Measurements from ENCODE around the gene DGUOK. TPM values are rescaled to one million over a fixed set of nuclear protein-coding genes. Genes with fewer than 3 reads are reported as not detected.

Gene DGUOK
- total RNA-seq, 1 experiment from 2014 or later, result 100 TPM

- no peak overlapping the region for H3K9ac ChIP-seq (ENCODE audit: low read length)
- H3K9me2 ChIP-seq (ENCODE audit: insufficient read depth), result no peaks in the 10 kb centered on the region
- no peaks in the 10 kb centered on the region for H3K27me3 ChIP-seq (ENCODE audit: insufficient read depth, low read length)
- H3K79me2 ChIP-seq (ENCODE audit: insufficient read depth, low read length), result peaks cover 51% of the 10 kb centered on the region
- TF ChIP-seq RAD21 (IDR thresholded peaks at IDR 0.05; ENCODE audit: low read depth), result no peak
- no peak for TF ChIP-seq SP1 (IDR thresholded peaks at IDR 0.05; ENCODE audit: low read depth)
- TF ChIP-seq CEBPB (IDR thresholded peaks at IDR 0.05; ENCODE audit: low read depth), result no peak
- TF ChIP-seq TCF7L2 (IDR thresholded peaks at IDR 0.05; ENCODE audit: borderline replicate concordance, extremely low read depth, insufficient read depth, insufficient read length), result no peak
- TF ChIP-seq REST (IDR thresholded peaks at IDR 0.05; ENCODE audit: low read depth), result no peak
- no peak for TF ChIP-seq POLR2A (IDR thresholded peaks at IDR 0.05; ENCODE audit: borderline replicate concordance, extremely low read depth, insufficient read depth, insufficient read length)
- no peak for TF ChIP-seq POLR2AphosphoS5 (IDR thresholded peaks at IDR 0.05; ENCODE audit: low read depth, low read length)
- TF ChIP-seq EGR1 (IDR thresholded peaks at IDR 0.05; ENCODE audit: low read depth), result no peak
- no peak for TF ChIP-seq ZBTB33 (IDR thresholded peaks at IDR 0.05; ENCODE audit: extremely low read depth, insufficient replicate concordance, low read length)
- no peak for TF ChIP-seq JUND (IDR thresholded peaks at IDR 0.05)
- no peak for TF ChIP-seq ZFX (IDR thresholded peaks at IDR 0.05)
- no peak for TF ChIP-seq MAX (IDR thresholded peaks at IDR 0.05)
- TF ChIP-seq SIN3A (IDR thresholded peaks at IDR 0.05; ENCODE audit: low read depth), result no peak
- no peak for TF ChIP-seq FOSL1 (IDR thresholded peaks at IDR 0.05; ENCODE audit: low read depth)
- no peak for TF ChIP-seq CTCF (IDR thresholded peaks at IDR 0.05 in 2 of 3, conservative IDR thresholded peaks at IDR 0.05 in 1 of 3; ENCODE audit: borderline replicate concordance in 1 of 3, insufficient read depth in 1 of 3, low read depth in 2 of 3, low read length in 2 of 3)
- no peak for TF ChIP-seq SRF (IDR thresholded peaks at IDR 0.05; ENCODE audit: low read depth)
- no peak for TF ChIP-seq ZNF274 (IDR thresholded peaks at IDR 0.05; ENCODE audit: low read depth, low read length)
- no peaks in the 10 kb centered on the region for H3K9me3 ChIP-seq (ENCODE audit: control insufficient read depth in 1 of 2, insufficient read depth in 1 of 2, low read depth in 1 of 2, low read length in 2 of 2)
- intact Hi-C loops (cut with micrococcal nuclease), result no loop called here
- no peaks in the 10 kb centered on the region for H3K36me3 ChIP-seq (ENCODE audit: control insufficient read depth in 1 of 2, insufficient read depth in 2 of 2, low read length in 2 of 2)
- H2AFZ ChIP-seq (ENCODE audit: low read depth, low read length, poor library complexity, severe bottlenecking), result no peak overlapping the region
- ChIA-PET CTCF (no interaction called here), RAD21 (ENCODE audit: low non-redundant PET in 1 of 2, low total read pairs in 2 of 2, uncharacterized antibody in 2 of 2, unreplicated experiment in 2 of 2) (no interaction called here), POLR2A (interaction anchor here (1.6 kb wide), 1 partner anchor 13 kb away, joined by 3 read pairs; no protein-coding TSS in a partner anchor)
- no peak overlapping the region for H3K27ac ChIP-seq (ENCODE audit: low read depth, low read length)
- H4K20me1 ChIP-seq (ENCODE audit: insufficient read depth), result 0 out of 2 replicates have a peak, but pooled peaks cover 4% of the 10 kb centered on the region
- DNase-seq (ENCODE audit: low read depth, low spot score) (no peak), ATAC-seq (no peak)
- no peak overlapping the region for H3K4me3 ChIP-seq (replicated peaks in 1 of 2; ENCODE audit: low read depth in 1 of 2, low read length in 2 of 2)
- no peak overlapping the region for H3K4me2 ChIP-seq (ENCODE audit: low read length)
- no TSS peak for BruUV-seq (replicated peaks)
- H3K4me1 ChIP-seq (ENCODE audit: control insufficient read depth in 1 of 2, insufficient read depth in 2 of 2, low read length in 2 of 2), result peaks cover 6 to 23% of the 10 kb centered on the region in 2 experiments; a peak in 3 of 4 replicates
These were observed 77.8 kb downstream of the DGUOK start for GRCh38 chr2:74004212-74005182.

Data from HCT116 (cell line).